Activated CD8-positive, alpha-beta T cell treated with anti-CD3 and anti-CD28 coated beads, Interleukin-2, amount 10 ng/mL, durations not matched to agents 7 days and 5 days (primary cell): Measurements from ENCODE around the gene KLHL2. TPM values are rescaled to one million over a fixed set of nuclear protein-coding genes. Genes with fewer than 3 reads are reported as not detected.

Experiments
- ATAC-seq: fragments of 150-1000 bp; cut with Tn5 transposase; one replicate; pipeline ENCODE4 v1.10.0; 2021; ENCODE audit warnings: moderate library complexity
- CTCF ChIA-PET: fragments of 350-600 bp; sonication (Branson Sonifier 250); formaldehyde crosslinking; loops from one replicate; lab custom pipeline; 2021; ENCODE audit warnings: antibody characterized with exemption; lab: Charles Lee
- POLR2A ChIA-PET: fragments of 350-600 bp; sonication (Branson Sonifier 250); formaldehyde crosslinking; loops from one replicate; lab custom pipeline; 2021; ENCODE audit warnings: antibody characterized with exemption; lab: Charles Lee
- DNase-seq: peaks from one replicate; pipeline ENCODE4 v3.0.0-alpha.2; 2020
- H3K27ac Mint-ChIP-seq: one replicate; pipeline ENCODE4 v1.8.0; 2021; ENCODE audit warnings: mild to moderate bottlenecking, mixed read lengths
- H3K27me3 Mint-ChIP-seq: one replicate; pipeline ENCODE4 v1.8.0; 2021; ENCODE audit warnings: low read depth, mixed read lengths
- H3K36me3 Mint-ChIP-seq: one replicate; pipeline ENCODE4 v1.8.0; 2021; ENCODE audit warnings: low read depth, mixed read lengths
- H3K4me1 Mint-ChIP-seq: one replicate; pipeline ENCODE4 v1.8.0; 2021; ENCODE audit warnings: low read depth, mixed read lengths
- H3K4me3 Mint-ChIP-seq: one replicate; pipeline ENCODE4 v1.8.0; 2021; ENCODE audit warnings: mild to moderate bottlenecking, mixed read lengths
- H3K9me3 Mint-ChIP-seq: one replicate; pipeline ENCODE4 v1.8.0; 2022; ENCODE audit warnings: mixed read lengths; ENCODE audit not compliant: insufficient read depth
- total RNA-seq, 2 experiments: library from RNA; stranded (reverse); gene quantifications; one replicate each; pipeline ENCODE4 v1.2.3, GENCODE V29; 2021

Gene KLHL2
- total RNA-seq, 2 experiments from 2014 or later: 32.9 to 36.4 TPM

DNA sequence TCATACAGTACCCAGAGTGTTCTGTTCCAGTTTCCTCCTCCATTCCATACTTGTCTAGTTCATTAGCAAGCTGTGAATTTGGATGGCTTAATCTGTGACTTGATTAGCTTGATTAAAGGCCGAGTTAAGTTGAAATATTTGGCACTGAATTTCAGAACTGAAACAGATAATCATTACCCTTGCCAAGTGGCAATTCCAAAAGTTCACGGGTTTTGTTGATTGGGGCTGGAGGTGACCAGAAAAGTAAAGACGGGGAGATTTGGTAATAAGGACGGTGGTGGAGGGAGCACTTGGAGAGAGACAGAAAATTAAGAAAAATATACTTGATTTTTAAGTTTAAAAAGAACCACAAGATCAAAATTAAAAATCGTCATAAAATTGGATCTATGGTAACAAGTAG is 21.9 kb upstream of the KLHL2 start:
- CTCF ChIA-PET: interaction anchor here (1.8 kb wide), 1 partner anchor 73 kb away, joined by 4 read pairs; the partner anchor contains the start of gene TMEM192
- H3K4me3 Mint-ChIP-seq: no peak overlapping the region
- H3K27ac Mint-ChIP-seq: no peak overlapping the region
- H3K9me3 Mint-ChIP-seq: no peaks in the 10 kb centered on the region
- H3K4me1 Mint-ChIP-seq: peaks cover under 1% of the 10 kb centered on the region
- POLR2A ChIA-PET: interaction anchor here (1.1 kb wide), 1 partner anchor 21 kb away, joined by 3 read pairs; no protein-coding TSS in a partner anchor
- ATAC-seq (no peak), DNase-seq (no peak)
- peaks cover 2% of the 10 kb centered on the region for H3K27me3 Mint-ChIP-seq
- peaks cover 3% of the 10 kb centered on the region for H3K36me3 Mint-ChIP-seq

DNA sequence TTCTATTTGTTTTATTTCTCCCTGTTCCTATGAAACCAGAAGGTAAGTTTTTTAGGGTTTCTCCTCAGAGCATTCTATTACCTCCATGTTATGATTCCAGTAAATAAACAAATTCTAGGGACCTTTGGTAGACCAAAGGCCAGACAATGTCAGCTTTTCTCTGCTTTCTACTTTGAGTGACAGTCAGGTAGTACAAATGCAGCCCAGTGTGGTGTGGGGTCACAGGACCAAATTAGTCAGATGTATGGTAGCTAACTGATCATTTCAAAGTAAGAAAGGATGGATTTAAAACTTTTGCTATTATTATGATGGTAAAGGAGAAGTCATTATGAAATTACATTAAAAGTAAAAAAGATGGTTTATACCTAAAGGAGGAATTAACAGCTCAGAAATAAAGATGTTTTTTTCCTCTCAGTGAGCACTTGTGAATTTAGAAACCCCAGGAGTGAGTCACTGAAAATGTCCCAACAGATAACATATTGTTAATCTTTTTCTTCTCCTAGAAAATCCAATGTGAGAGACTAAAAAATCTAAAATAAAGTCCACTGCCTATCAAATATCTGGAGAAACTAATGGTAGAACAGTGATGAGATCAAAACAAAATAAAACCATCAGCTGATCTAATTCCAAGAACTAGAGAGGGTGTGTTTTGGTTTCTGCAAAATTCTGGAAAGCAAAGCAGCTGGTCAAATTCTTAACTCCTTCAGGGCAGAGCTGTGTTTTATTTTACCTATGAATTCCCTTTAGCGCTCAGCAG is 16.6 kb upstream of the KLHL2 start:
- DNase-seq (no peak), ATAC-seq (no peak)
- no peaks in the 10 kb centered on the region for H3K9me3 Mint-ChIP-seq
- H3K4me3 Mint-ChIP-seq: no peak overlapping the region
- peaks cover 3% of the 10 kb centered on the region for H3K36me3 Mint-ChIP-seq
- no peaks in the 10 kb centered on the region for H3K27me3 Mint-ChIP-seq
- CTCF ChIA-PET: interaction anchor here (0.7 to 0.9 kb wide), 2 partner anchors 60 to 78 kb away, joined by 3 read pairs; partner anchors contain the start of gene TMEM192
- peaks cover 24% of the 10 kb centered on the region for H3K4me1 Mint-ChIP-seq
- POLR2A ChIA-PET: no interaction called here
- H3K27ac Mint-ChIP-seq: no peak overlapping the region

DNA sequence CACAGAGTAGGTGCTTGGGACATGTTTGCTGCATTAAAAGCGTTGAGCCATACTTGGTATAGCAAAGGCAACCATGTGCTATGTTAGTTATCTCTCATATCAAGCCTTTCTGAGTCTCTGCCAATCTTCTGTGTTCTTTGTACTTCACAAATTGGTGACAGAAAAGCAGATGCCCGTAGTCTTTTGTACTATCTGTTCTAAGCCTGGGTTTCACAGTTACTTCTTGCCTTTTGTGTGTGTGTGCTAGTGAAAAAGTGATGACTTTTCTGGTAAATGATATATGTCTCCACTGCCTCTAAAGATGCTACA is 16.1 kb upstream of the KLHL2 start:
- ChIA-PET CTCF (interaction anchor here (0.7 to 0.9 kb wide), 2 partner anchors 60 to 78 kb away, joined by 3 read pairs; partner anchors contain the start of gene TMEM192), POLR2A (interaction anchor here (0.6 kb wide), 1 partner anchor 13 kb away, joined by 5 read pairs; no protein-coding TSS in a partner anchor)
- H3K4me3 Mint-ChIP-seq: no peak overlapping the region
- peaks cover 3% of the 10 kb centered on the region for H3K36me3 Mint-ChIP-seq
- peaks cover 24% of the 10 kb centered on the region for H3K4me1 Mint-ChIP-seq
- no peaks in the 10 kb centered on the region for H3K27me3 Mint-ChIP-seq
- H3K9me3 Mint-ChIP-seq: no peaks in the 10 kb centered on the region
- no peak overlapping the region for H3K27ac Mint-ChIP-seq
- ATAC-seq (no peak), DNase-seq (no peak)

DNA sequence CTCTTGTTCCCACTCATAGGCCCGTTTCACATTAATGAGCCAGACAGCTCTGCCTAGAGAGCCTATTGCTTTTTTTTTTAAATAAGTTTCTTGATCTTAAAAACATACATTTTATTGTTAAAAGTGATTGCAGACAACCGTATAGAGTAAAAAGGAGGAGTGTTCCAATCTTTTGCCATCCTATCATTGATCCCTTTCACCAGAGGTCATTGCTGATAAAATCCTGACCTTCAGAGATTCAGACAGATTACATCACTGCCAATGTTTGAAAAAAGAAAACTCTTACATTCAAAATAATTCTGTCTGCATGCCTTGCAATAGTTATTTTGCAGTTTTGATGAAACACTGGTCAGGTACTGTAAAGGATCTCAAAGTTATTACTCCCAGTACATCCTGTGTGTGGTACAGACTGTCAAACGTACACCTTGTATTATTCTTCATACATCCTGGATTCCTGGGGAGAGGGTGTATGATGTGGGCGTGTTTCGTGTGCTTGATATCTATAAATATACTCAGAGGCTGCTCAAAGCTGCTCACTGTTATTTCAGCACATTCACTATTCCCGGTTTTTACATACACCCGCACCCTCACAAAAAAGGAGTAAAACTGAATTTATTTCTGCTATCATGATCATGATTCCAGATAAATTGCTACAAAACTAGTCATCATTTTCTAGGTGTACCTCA is 15.4 kb upstream of the KLHL2 start:
- CTCF ChIA-PET: no interaction called here
- ATAC-seq (peak; percentile 19), DNase-seq (no peak)
- H3K4me3 Mint-ChIP-seq: no peak overlapping the region
- POLR2A ChIA-PET: interaction anchor here (0.6 kb wide), 1 partner anchor 12 kb away, joined by 5 read pairs; no protein-coding TSS in a partner anchor
- peaks cover 24% of the 10 kb centered on the region for H3K4me1 Mint-ChIP-seq
- H3K27ac Mint-ChIP-seq: no peak overlapping the region
- no peaks in the 10 kb centered on the region for H3K9me3 Mint-ChIP-seq
- H3K36me3 Mint-ChIP-seq: peaks cover 3% of the 10 kb centered on the region
- H3K27me3 Mint-ChIP-seq: no peaks in the 10 kb centered on the region

DNA sequence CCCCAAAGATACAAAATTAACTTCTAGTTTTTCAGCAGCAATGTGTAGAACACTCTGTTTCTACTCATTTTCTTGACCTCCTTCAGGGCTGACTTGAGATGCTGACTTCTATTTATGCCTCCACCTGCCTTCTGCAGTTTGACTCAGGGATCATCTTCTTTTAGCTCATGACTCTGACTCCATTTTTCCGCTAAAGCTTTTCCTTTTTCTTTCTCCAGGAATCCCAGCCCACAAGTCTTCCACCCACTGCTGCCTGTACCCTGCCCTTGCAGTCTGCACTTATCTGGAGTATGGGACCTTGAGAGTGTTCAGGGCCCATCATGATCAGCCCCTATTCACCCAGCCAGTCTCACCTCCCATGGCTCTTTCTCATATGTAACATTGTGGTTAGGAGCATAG is 14.9 kb upstream of the KLHL2 start:
- Mint-ChIP-seq H3K4me1 (peaks cover 25% of the 10 kb centered on the region), H3K36me3 (peaks cover 3% of the 10 kb centered on the region), H3K4me3 (no peak overlapping the region), H3K27ac (no peak overlapping the region), H3K27me3 (no peaks in the 10 kb centered on the region), H3K9me3 (no peaks in the 10 kb centered on the region)
- DNase-seq: no peak
- no peak for ATAC-seq
- ChIA-PET POLR2A (no interaction called here), CTCF (no interaction called here)

DNA sequence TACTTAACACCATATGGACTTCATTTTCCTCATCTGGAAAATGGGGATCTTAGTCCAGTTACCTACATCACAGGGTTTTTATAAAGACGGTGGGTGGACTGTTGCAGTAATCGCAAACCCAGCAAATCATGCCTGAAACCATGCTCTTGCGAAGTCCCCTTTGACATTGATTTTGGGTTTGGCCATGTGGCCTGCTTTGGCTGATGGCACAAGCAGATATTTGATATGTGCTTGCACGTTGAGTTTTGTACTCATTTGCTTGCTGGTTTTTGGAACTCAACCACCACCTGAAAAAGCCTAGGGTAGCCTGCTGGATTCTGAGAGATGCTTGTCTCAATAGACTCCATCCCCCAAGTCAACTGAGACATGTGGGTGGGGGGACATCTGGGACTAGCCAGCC is 14.4 kb upstream of the KLHL2 start:
- peaks cover 29% of the 10 kb centered on the region for H3K4me1 Mint-ChIP-seq
- no peaks in the 10 kb centered on the region for H3K9me3 Mint-ChIP-seq
- ChIA-PET CTCF (no interaction called here), POLR2A (no interaction called here)
- DNase-seq: no peak
- no peak overlapping the region for H3K27ac Mint-ChIP-seq
- H3K27me3 Mint-ChIP-seq: no peaks in the 10 kb centered on the region
- no peak for ATAC-seq
- H3K4me3 Mint-ChIP-seq: no peak overlapping the region
- peaks cover 3% of the 10 kb centered on the region for H3K36me3 Mint-ChIP-seq

DNA sequence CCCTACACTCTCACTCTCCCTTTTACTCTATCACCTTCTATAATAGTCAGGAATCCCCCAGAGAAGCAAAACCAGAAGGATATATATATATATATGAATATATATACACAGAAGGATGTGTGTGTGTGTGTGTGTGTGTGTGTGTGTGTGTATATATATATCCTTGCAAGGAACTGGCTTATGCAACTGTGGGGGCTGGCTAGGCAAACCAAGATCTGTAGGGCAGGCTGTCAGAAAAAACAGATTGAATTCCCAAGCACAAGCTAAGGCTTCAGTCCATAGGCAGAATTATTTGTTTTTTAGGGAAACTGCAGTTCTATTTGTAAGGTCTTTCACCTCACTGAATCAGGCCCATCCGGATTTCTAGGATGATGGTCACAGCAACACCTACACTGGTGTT is 13.0 kb upstream of the KLHL2 start:
- DNase-seq (no peak), ATAC-seq (no peak)
- ChIA-PET CTCF (no interaction called here), POLR2A (no interaction called here)
- H3K27me3 Mint-ChIP-seq: no peaks in the 10 kb centered on the region
- H3K36me3 Mint-ChIP-seq: no peaks in the 10 kb centered on the region
- H3K4me3 Mint-ChIP-seq: no peak overlapping the region
- H3K9me3 Mint-ChIP-seq: no peaks in the 10 kb centered on the region
- peaks cover 43% of the 10 kb centered on the region for H3K4me1 Mint-ChIP-seq
- no peak overlapping the region for H3K27ac Mint-ChIP-seq

DNA sequence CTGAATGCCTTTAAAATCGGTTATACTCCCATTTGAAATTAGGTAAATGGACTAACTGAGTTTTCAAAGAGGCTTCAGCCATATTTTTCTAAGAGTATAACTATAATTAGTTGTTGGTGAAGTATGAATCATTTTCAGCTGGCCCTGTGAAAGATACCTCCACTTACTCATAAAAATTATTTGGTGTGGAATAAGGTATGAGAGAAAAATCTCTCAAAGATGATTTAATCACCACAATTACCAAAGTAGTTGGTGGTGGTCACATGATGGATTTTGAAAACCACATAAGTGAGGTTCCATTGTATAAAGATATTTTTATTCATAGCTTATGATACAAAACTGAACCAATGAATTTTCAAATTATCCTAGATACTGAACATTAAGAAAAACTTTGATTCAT is 9.0 kb upstream of the KLHL2 start:
- Mint-ChIP-seq H3K9me3 (no peaks in the 10 kb centered on the region), H3K4me3 (no peak overlapping the region), H3K4me1 (peaks cover 22% of the 10 kb centered on the region), H3K36me3 (peaks cover 3% of the 10 kb centered on the region), H3K27ac (no peak overlapping the region), H3K27me3 (no peaks in the 10 kb centered on the region)
- DNase-seq (no peak), ATAC-seq (no peak)
- ChIA-PET CTCF (interaction anchor here (1.2 kb wide), 2 partner anchors 10 to 86 kb away, joined by 3 to 6 read pairs; partner anchors contain the start of genes KLHL2 and TMEM192), POLR2A (no interaction called here)

DNA sequence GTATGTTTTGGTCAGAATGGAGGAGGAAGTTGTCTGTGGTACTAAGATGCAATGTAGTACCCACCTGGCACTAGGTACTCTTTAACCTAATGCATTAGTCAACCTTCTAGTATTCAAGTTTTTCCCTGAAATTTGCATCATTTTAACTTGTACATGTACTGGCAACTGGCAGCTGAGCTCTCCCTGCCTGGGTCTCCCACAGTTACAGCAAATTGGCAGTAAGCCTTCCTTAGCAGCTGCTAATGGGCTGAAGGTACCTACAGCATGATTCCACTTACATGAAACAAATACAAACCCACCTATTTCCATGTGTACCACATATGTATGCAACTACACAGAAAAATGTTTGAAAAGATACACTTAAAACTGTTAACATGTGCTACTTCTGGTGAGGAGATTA is 8.1 kb upstream of the KLHL2 start:
- CTCF ChIA-PET: no interaction called here
- no peaks in the 10 kb centered on the region for H3K9me3 Mint-ChIP-seq
- ATAC-seq: no peak
- no peak overlapping the region for H3K4me3 Mint-ChIP-seq
- no peak for DNase-seq
- peaks cover 3% of the 10 kb centered on the region for H3K36me3 Mint-ChIP-seq
- POLR2A ChIA-PET: no interaction called here
- no peak overlapping the region for H3K27ac Mint-ChIP-seq
- H3K27me3 Mint-ChIP-seq: no peaks in the 10 kb centered on the region
- H3K4me1 Mint-ChIP-seq: peaks cover 31% of the 10 kb centered on the region

DNA sequence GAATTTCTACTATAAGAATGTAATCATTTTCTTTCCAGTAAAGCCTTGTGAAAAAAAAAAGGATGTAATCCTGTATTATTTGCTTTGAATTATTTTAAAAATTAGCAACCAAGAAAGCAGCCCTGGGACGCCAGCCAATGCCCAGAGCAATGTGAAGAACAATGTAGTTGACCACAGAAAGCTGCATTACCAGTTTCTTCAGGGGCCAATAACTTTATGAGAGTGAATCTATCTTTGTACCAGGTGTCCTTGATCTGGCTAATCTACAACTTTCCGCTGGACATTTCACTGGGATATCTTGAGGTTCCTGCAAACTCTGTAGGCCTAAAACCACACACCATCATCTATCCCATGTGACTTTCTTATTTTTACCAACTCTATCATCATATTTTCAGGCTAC is 7.6 kb upstream of the KLHL2 start:
- ATAC-seq: no peak
- no peak for DNase-seq
- H3K36me3 Mint-ChIP-seq: peaks cover 3% of the 10 kb centered on the region
- H3K4me3 Mint-ChIP-seq: no peak overlapping the region
- H3K9me3 Mint-ChIP-seq: no peaks in the 10 kb centered on the region
- no peaks in the 10 kb centered on the region for H3K27me3 Mint-ChIP-seq
- peaks cover 34% of the 10 kb centered on the region for H3K4me1 Mint-ChIP-seq
- CTCF ChIA-PET: no interaction called here
- POLR2A ChIA-PET: no interaction called here
- no peak overlapping the region for H3K27ac Mint-ChIP-seq

DNA sequence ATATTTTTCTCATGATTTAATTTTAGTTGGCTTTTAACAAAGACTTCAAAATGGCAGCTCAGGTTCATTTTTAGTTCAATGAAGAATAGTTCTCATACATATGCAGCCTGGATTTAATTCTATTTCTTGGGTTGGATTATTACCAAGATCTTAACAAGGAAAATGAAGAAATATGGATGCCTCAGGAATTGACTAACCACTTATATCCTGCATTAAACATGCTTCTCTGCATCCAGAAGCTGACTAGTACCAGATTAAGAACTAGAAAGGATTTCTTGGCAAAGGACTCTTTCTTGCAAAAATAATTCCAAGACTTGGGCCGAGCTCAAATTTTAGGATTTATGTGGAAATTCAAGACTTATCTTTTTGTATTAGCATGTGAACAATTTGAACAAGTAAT is 5.6 kb upstream of the KLHL2 start:
- ATAC-seq (no peak), DNase-seq (no peak)
- ChIA-PET POLR2A (no interaction called here), CTCF (interaction anchor here (1.0 kb wide), 1 partner anchor 71 kb away, joined by 4 read pairs; no protein-coding TSS in a partner anchor)
- Mint-ChIP-seq H3K27ac (no peak overlapping the region), H3K36me3 (peaks cover 3% of the 10 kb centered on the region), H3K4me3 (no peak overlapping the region), H3K4me1 (peaks cover 49% of the 10 kb centered on the region), H3K27me3 (no peaks in the 10 kb centered on the region), H3K9me3 (no peaks in the 10 kb centered on the region)
